Chondrocyte (in vitro differentiated cells): ENCODE data around the gene MEF2D. TPM values are rescaled to one million over a fixed set of nuclear protein-coding genes. Genes with fewer than 3 reads are reported as not detected.

Source experiments
- DNase-seq: peaks from one replicate; pipeline ENCODE4 v3.0.0; 2021; ENCODE audit warnings: mixed read lengths, low spot score
- H3K27ac Mint-ChIP-seq: one replicate; pipeline ENCODE4 v1.8.0; 2021; ENCODE audit warnings: mild to moderate bottlenecking, moderate library complexity, mixed read lengths; ENCODE audit not compliant: unreplicated experiment
- H3K27me3 Mint-ChIP-seq: 2 replicates; pipeline ENCODE4 v1.8.0; 2021; ENCODE audit warnings: low read depth, mixed read lengths
- H3K36me3 Mint-ChIP-seq: 2 replicates; pipeline ENCODE4 v1.8.0; 2021; ENCODE audit warnings: low read depth, mixed read lengths
- H3K4me1 Mint-ChIP-seq: 2 replicates; pipeline ENCODE4 v1.8.0; 2021; ENCODE audit warnings: low read depth, mild to moderate bottlenecking, mixed read lengths
- H3K4me3 Mint-ChIP-seq: one replicate; pipeline ENCODE4 v1.8.0; 2021; ENCODE audit warnings: mild to moderate bottlenecking, moderate library complexity, mixed read lengths; ENCODE audit not compliant: unreplicated experiment
- H3K9me3 Mint-ChIP-seq: 2 replicates; pipeline ENCODE4 v1.8.0; 2021; ENCODE audit warnings: low read depth, mixed read lengths
- CTCF ChIP-seq: fragments of 200-600 bp; sonication (generic); IDR thresholded peaks from 2 replicates; pipeline ENCODE4 v1.5.0; 2021; ENCODE audit warnings: antibody characterized with exemption, mild to moderate bottlenecking, moderate library complexity
- total RNA-seq: library from RNA; stranded (reverse); gene quantifications from 3 replicates; pipeline ENCODE4 v1.2.1, GENCODE V29; 2021

MEF2D gene
- total RNA-seq, 1 donor from 2014 or later = 62.0 TPM

DNA sequence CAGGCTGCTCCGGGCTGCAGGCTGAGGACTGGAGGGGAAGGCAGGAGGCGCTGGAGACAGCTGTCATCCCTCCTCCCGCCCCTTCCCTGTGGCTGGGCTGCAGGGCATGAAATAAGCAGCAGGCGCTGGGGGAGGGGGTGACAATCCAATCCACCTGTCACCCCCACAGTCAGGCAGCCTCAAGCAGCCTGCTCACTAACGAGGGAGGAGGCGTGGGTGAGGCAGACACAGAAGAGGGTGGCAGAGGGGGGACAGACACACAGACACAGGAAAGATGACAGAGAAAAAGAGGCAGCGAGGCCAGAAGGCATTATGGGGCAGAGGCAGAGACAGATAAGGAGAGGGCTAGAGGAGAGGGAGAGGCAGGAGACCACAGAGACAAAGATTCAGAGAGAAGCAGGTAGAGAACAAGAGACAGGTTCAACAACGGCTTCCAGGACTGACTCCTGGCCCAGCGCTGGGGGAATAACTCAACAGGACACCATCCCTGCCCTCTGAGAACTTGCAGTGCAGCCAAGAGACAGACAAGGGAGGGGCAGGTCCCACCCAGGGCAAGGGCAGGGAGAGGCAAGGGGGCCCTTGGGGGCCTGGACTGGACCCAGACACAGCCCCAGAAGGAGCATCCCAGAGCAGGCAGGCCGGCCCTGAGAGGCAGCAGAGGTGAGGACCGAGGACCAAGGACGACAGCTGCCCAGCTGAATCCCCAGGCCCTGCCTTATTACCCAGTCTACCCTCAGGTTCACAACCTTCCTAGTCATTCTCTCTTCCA is 11.2 kb downstream of the MEF2D start:
- Mint-ChIP-seq H3K9me3 (no peaks in the 10 kb centered on the region), H3K27ac (peak overlapping the region; percentile 94), H3K4me1 (peaks cover 80% of the 10 kb centered on the region), H3K36me3 (no peaks in the 10 kb centered on the region), H3K27me3 (no peaks in the 10 kb centered on the region), H3K4me3 (peak overlapping the region; percentile 65)
- DNase-seq = no peak
- TF ChIP-seq CTCF = peak; percentile 42

DNA sequence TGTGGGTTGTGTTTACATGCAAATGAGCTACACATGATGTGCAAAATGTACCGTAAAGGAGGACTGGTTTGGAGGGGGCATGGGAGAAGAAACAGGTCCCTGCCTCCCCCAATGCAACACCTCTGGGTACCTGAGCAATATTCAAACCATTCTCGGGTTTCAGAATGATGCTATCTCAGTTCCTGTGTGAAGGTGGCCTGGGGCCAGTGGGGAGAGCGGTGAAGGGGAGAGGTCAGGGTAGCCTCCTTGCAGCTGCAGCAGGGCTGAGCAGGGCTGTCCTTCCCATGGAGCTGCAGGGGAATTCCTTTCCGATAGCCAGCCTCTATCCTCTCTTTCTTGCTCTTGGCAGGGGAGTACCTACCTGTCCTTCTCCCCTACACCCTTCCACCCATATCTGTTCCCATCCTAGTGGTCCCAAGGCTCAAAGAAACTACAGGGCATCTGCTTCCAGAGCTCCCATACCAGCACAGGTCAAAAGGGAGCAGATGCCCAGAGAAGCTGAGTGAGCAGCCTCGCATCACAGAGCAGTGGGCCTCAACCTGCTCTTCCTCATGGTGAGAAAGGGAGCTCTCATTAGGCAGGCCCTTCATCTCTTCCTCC is 11.9 kb downstream of the MEF2D start:
- DNase-seq = no peak
- Mint-ChIP-seq H3K27me3 (no peaks in the 10 kb centered on the region), H3K4me3 (no peak overlapping the region), H3K36me3 (no peaks in the 10 kb centered on the region), H3K27ac (peak overlapping the region; percentile 89), H3K4me1 (peaks cover 80% of the 10 kb centered on the region), H3K9me3 (no peaks in the 10 kb centered on the region)
- TF ChIP-seq CTCF = no peak

GRCh38 chr1:156487862-156488261 is 12.7 kb downstream of the MEF2D start:
- Mint-ChIP-seq H3K27ac (peak overlapping the region; percentile 43), H3K36me3 (no peaks in the 10 kb centered on the region), H3K4me3 (no peak overlapping the region), H3K4me1 (peaks cover 75% of the 10 kb centered on the region), H3K9me3 (no peaks in the 10 kb centered on the region), H3K27me3 (no peaks in the 10 kb centered on the region)
- no peak for TF ChIP-seq CTCF
- DNase-seq = no peak

DNA sequence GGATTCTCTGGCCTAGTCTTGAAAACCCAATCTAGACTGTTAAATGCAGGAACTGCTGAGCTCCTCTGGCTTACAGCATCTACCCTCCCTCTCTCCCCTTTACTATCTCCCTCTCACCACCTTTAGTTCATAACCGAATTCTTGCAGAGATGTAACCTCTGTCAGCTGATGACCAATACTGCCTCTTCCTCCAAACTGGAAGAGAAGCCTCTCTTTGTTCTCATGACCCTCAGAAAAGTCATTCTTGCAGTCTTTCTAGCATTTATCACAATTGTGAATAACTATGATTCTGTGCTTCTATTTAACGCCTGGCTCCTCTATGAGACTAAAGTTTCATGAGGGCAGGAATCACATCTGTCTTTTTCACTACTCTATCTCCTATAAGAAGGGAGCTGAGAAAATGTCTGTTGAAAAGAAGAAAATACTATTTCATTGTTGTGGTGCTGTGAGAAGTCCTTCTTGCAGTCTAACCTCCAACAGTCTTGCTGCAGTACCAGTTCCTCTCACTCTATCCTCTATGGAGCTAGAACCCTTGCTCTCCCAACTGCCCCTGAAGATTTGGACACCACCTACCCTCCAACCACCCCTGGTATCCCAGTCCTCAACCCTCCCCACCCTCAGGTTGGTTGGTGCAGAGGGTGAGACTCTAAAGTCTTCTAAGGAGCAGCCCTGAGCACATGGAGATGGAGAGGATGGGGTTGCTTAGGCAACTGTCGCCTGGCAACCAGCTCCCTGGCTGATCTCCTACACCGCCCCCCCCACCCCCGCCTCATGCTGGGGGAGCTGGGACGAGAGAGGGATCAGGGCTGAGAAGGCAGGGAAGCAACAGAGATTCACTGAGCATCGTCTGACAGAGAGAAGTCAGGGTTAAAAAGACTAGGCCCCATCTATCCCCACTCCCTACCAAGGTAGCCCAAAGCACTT is 13.9 kb downstream of the MEF2D start:
- no peak overlapping the region for H3K4me3 Mint-ChIP-seq
- peaks cover 66% of the 10 kb centered on the region for H3K4me1 Mint-ChIP-seq
- H3K9me3 Mint-ChIP-seq = no peaks in the 10 kb centered on the region

More for the DNA sequence above, 13.9 kb downstream of the MEF2D start:
- Mint-ChIP-seq H3K36me3 (peaks cover 7% of the 10 kb centered on the region), H3K27me3 (no peaks in the 10 kb centered on the region), H3K27ac (no peak overlapping the region)
- no peak for TF ChIP-seq CTCF
- no peak for DNase-seq
